G401 (cell line): ENCODE measurements around the gene LIPM. TPM values are rescaled to one million over a fixed set of nuclear protein-coding genes. Genes with fewer than 3 reads are reported as not detected.
"Not testable (repeated sequence)": the region's sequence is repeated elsewhere in the genome, so short reads cannot be mapped to it uniquely, and the experiment has no call there.

ENCODE experiments used
- DNase-seq: peaks from one replicate; pipeline ENCODE4 v3.0.0-alpha.2; 2015; ENCODE audit warnings: low spot score
- in situ Hi-C: cut with HindIII; loops from 2 replicates; pipeline ENCODE4 v1.10.0; 2016; ENCODE audit warnings: low sequenced_read_pairs, mixed read lengths
- total RNA-seq: library from RNA; depleted of rRNA; stranded (reverse); fragments of >200 nt; shearing (Covaris generic); gene quantifications from 2 replicates; pipeline ENCODE4 v1.2.3, GENCODE V29; 2014

The LIPM gene
- total RNA-seq, 1 experiment from 2014 or later = not detected

DNA sequence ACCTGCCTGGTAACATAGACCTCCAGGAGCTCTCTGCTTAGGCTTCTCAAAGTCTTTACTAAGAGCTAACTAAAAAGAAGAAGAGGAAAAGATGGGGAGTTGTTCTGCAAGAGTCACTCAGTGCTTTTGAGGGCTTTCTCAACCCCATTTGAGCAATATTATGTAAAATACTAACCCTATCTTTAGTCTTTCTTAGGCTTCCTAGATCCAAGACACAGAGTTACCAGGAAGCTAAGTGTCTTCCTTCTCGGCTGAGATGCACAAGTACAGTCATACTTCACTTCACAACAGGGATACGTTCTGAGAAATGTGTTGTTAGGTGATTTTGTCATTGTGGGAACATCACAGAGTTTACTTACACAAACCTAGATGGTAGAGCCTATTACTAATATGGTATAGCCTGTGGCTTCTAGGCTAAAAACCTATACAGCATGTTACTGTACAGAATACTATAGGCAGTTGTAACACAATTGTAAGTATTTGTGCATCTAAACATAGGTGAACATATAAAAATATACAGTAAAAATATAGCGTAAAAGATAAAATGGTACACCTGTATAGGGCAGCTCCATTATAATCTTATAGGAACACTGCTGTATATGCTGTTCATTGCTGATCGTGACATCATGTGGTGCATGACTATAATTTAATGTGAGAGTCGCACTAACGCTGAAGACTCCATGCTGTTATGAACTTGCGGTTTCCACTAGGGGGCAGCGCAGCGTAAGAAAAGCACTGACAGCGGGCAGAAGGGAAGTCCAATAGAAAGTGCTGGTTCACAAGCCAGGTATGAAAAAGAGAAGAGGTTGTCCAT is 32.8 kb downstream of the LIPM start:
- DNase-seq = peak; percentile 91
- in situ Hi-C loops = no loop called here

DNA sequence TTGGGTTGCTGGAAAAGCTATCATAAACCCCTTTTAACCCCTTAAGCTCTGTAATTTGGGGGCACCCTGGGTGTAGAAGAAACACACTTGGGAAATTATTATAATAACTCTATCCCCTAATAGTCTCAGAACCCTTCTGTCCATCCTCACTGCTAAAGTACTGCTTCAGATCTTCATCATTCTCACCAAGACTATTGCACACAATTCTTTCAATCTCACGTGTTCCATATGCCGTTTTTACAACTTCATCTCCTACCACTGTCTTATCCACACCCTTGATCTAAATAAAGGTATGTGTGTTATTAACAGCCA is 33.3 kb downstream of the LIPM start:
- in situ Hi-C loops = no loop called here
- no peak for DNase-seq

DNA sequence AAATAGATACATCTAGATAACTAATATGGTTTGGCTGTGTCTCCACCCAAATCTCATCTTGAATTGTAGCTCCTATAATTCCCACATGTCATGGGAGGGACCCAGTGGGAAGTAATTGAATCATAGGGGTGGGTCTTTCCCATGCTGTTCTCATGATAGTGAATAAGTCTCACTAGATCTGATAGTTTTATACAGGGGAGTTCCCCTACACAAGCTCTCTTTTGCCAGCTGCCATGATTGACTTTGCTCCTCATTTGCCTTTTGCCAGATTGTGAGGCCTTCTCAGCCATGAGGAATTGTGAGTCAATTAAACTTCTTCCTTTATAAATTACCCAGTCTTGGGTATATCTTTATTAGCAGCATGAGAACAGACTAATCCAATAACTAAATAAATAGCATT is 35.1 kb downstream of the LIPM start:
- DNase-seq, in situ Hi-C loops: not testable (repeated sequence)

DNA sequence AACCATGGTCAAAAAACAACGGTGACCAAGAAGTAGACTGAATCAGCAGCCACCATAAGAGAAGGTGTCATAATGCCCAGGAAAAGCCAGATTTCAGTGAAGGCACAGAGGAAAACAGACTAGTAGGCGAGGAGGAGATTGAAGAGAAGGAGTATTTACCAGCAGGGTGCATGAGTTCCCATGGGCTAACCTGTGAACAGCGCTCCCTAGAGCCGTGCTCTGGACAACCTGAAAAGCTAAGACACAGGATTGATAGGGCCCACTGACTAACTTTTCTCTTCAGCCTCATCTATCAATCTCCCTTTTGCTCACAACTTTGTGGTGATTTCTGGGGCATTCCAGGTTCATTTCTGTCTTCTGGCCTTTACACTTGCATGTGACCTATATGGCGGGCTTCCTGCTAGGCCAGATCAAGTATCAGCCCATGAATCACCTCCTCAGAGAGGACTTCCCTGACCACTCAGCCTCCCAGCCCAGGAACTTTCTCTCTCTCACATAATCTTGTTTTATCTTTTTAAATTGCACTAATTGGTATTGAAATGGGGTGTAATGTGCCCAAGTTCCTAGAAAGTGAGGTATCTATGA is 36.3 kb downstream of the LIPM start:
- in situ Hi-C loops = no loop called here
- DNase-seq = no peak

DNA sequence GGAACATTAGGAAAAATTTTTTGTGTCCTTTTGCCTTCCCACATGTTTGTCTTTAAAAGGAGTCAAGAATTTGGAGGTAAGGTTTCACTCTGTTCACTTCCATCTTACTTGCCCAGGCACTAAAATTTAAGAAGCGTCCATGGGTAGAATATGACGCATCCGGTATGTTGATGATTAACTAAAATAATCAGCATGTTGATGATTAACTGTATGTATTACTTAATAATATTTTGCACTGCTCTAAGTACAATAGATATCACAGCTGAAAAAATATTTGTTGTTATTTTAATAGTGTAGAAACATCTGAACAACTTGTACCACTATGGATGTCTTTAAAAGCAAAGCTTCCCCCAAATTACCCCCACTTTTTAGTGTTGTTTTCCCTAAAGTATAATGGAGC is 37.6 kb downstream of the LIPM start:
- in situ Hi-C loops = no loop called here
- no peak for DNase-seq

DNA sequence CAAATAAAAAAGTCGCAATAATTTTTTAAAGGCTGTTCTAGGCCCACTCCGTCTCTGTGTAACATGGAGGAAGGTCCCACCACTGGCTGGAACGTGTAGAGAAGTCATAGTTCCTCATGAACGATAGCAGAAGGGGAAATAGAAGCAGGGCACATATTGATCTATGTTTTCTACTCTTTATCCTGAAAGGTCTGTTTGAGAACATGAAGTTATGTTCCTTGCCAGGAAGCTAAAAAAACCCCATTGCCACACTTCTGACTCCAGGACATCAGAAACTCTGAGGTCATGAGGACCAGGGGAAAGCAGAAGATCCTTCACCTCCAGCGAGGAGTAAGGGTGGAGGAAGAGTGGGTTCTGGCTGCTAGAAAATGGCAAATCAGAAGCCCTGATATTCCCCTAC is 38.4 kb downstream of the LIPM start:
- in situ Hi-C loops = no loop called here
- DNase-seq = no peak

DNA sequence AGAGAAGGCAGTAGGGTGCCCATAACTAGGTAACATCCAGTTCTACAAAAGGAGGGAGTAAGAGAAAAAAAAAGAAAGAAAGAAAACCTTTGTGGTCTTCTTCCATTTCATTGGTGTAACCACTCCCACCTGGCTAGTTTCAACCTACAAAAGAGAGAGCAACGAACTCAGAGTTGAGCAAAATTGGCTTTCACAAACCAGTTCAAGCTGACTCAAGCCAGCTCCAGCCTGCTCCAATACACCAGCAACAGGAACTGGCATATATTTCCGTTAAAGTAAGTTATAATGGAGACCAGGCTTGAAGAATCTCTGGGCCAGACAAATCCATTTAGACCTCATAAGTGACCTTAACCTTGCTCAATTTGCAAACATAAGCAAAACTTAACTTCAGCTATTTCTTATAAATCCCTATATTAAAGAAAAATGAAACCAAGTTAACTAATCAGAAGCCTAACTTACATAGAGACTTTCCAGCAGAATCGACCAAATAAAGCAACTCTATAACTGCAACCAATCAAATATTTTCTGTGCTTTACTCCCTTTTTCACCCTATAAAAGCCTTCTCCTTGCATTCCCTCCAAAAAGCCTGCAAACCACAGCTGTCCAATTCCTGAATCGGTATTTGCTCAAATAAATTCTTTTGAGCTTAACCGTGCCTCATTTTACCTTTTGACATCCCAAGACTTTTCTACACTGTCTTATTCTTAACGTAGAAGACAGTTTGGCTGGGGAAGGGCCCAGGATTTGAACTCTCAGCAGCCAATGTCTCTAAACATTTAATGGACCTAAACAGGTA is 39.0 kb downstream of the LIPM start:
- in situ Hi-C loops = no loop called here
- no peak for DNase-seq

DNA sequence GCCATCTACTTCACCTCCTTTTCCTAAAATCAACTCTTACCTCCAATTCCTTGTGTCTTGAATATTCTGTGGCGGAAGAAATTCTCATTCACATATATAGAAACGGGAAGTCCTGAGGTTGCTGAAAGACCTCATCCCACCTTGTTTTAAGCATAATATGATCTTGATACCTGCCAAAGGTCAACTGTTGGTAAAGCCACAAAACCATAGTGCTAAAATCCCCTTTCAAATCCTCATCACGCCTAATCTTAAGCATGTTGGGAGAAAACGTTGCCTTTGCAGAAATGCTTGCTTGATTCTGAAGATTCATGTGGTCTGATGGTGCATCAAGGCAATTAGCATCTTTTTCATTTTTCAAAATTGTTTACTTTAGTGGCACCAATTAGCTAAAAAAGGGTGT is 40.6 kb downstream of the LIPM start:
- no peak for DNase-seq
- in situ Hi-C loops = no loop called here

DNA sequence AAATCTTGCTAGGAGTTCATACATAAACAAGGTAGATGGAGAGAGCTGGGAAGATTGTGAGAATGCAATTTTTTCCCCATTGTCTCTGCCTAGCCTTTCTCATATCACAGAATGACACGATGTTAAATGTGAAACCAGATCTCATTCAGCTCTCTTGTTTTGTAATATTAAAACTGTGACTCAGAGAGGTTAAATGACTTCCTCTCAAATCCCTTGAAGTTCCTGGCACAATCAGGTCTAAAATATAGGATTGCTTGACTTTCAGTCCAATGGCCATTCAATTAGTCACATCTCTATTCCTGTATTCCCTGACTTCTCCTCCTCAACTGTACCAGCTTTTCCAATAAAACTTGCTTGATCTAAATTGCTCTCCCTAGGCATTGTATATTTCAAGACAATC is 46.0 kb downstream of the LIPM start:
- no peak for DNase-seq
- in situ Hi-C loops = no loop called here

DNA sequence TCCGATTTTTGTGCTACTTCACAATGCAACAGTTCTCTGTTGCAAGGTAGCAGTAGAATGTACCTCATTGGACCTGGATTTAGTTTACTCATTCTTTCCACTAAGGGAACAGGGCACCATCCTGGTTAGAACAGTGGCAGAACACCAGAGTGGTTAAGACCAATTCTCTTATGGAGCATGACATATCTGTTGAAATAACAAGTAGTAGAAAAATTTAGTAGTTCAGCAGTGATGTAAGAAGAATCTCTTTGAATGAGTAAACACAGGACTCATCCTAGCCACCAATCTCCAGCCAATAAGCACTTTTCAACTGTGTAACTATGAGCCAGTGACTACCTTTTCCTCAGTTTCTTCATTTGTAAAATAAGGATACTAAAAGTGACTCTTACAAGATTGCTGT is 46.7 kb downstream of the LIPM start:
- DNase-seq = no peak
- in situ Hi-C loops = no loop called here

DNA sequence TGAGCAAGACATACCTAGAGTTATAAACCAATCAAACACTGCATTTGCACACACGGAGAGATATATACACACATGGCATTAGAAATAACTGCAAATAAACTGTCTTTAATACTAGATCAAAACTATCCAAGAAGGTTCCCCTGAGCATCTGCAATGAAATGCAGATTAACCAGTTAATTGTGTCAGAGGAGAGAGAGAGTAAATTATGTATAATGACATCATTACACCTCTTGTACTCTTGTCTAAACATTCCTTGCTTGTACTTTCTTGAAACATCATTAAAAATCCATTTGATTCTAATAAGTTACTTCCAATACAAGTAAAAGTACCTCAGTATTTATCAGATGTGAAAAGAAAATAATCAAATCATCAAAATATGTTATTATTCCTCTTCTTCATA is 48.2 kb downstream of the LIPM start:
- in situ Hi-C loops = no loop called here
- no peak for DNase-seq

DNA sequence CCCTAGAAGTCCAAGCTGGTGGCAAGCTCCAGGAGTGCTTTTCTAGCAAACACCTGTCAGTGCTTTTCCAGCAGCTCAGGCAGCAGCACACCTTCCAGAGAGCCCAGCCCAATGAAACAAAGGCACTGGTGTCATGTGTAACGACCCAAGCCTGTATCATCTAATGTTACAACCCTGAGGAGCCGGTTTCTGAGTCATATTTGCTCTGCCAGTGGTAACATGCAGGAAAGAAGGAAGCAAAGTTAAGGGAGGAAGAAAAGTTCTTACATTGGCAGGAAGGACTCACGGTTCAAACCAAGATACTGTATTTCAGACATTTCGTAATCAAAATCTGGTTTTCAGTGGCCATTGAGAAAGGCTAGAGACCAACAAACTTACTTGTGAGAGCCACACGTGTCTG is 49.2 kb downstream of the LIPM start, which contains the start of gene ANKRD22:
ANKRD22 (minus strand) TSS at position 139 of the 400 bp plus-strand sequence. CDS start 237 bp downstream, outside the sequence.
- in situ Hi-C loops = no loop called here
- DNase-seq = no peak

DNA sequence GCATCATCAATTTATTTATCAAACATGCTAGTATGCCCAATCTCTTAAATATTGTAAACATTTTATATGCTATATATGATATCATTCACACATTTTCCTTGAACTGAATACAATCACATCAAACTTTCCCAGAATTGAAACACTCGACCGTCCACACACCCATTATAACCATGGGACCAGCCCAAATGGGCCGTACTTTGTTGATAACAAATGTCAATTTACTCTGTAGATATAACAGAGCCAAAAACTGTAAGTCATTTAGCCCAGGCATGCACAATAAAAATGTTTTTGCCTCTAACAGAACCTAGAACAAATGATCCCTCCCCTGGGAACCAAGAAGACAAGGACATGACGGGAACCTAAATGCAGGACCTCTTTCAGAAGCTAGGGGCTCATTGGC is 49.8 kb downstream of the LIPM start:
- in situ Hi-C loops = no loop called here
- no peak for DNase-seq

DNA sequence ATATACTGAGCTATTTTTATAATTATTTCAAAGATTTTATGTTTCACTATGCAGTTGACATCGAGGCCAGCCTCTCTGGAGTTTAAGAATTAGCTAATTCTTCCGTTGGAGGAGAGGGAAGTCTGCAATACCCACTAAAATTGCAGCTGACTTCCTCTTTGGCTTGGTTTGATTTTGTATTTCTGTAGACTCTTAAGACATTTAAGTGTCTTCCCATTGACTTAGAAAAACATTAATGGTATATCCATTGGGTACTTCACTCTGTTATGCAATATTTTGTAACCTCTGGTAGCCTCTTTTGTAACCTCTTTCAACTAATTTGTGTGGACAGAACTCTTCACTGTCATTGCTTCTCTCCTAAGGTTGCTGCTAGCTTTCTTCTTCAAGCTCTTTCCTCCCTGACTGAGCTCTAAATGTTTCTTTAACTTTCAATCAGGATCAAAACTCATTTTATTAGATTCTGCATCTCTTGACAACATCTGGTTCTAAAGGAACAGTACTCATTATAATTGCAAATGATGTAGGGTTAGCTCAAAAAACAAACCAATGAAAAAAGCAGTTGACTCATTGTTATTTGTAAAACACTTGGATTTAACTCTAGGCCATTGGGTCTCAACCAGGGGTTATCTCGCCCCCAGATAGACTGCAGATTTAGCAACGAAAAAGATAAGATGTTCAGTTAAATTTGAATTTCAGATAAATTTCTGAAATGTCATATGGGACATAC is 50.8 kb downstream of the LIPM start:
- no peak for DNase-seq
- in situ Hi-C loops = no loop called here

DNA sequence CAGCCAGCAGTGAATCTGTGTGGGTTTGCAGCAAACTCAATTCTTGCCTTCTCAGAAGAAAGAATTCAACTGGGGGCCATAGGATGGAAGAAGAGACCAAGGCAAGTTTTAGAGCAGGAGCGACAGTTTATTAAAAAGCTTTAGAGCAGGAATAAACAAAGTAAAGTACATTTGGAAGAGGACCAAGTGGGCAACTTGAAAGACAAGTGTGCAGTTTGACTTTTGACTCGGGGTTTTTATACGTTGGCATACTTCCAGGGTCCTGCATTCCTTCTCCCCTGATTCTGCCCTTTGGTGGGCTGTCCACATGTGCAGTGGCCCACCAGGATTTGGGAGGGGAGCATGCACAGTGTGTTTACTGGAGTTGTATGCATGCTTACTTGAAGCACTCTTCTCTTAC is 52.2 kb downstream of the LIPM start:
- in situ Hi-C loops = no loop called here

DNA sequence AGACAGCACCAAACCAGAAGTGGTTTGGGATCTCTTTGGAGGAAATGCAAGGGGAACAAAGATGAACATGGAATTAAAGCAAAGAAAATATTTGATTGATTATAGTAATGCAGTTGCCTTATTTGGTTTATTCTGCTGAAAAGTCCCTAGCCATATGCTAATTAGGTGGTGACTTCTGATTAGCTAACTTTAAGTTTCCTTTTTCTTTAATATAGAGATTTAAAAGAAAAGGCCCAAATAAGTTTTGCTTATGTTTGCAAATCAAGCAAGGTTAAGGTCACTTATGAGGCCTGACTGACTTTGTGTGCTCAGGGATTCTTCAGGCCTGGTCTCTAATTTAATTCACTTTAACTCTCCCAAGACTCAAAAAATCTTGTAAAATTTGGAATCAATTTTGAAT is 55.3 kb downstream of the LIPM start:
- in situ Hi-C loops = no loop called here
- DNase-seq = no peak

More for the DNA sequence above, 52.2 kb downstream of the LIPM start:
- no peak for DNase-seq

DNA sequence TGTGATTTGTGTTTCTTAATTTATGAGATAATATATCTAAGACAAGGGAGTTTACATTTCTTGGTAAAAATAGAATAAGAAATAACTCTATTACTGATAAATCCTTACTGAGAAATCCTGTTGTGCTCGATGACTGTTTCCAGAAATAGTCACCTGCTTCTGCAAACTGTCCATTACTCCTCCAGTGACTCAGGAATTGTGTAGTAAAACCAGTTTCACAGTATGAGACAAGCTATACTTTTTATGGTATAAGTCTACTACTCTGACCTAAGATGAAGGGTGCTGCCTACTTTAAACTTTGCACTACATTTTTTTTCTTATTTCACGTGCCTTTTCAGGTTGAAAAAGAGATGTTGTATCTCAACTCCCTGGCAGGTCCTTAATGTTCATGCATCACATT is 56.0 kb downstream of the LIPM start:
- in situ Hi-C loops = no loop called here

DNA sequence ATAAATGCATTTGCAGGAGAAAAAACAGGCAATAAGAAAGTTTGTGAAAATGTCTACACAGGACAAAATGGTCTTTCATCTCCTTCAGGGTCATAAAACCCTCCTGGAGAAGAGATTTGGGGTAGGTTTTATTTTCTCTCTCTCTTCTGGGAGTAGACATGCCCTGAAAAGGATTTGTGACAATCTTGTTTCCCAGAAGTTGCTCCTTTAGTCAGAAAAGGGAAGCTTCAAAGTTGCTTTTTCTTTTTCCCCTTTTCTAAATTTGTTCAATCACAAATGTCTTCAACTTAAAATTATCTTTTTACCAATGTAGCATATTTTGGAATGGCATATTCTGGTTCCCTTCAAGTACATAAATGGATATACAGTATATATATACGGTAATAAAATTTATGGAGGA is 58.5 kb downstream of the LIPM start:
- no peak for DNase-seq
- in situ Hi-C loops = no loop called here

More for the DNA sequence above, 56.0 kb downstream of the LIPM start:
- DNase-seq = no peak

DNA sequence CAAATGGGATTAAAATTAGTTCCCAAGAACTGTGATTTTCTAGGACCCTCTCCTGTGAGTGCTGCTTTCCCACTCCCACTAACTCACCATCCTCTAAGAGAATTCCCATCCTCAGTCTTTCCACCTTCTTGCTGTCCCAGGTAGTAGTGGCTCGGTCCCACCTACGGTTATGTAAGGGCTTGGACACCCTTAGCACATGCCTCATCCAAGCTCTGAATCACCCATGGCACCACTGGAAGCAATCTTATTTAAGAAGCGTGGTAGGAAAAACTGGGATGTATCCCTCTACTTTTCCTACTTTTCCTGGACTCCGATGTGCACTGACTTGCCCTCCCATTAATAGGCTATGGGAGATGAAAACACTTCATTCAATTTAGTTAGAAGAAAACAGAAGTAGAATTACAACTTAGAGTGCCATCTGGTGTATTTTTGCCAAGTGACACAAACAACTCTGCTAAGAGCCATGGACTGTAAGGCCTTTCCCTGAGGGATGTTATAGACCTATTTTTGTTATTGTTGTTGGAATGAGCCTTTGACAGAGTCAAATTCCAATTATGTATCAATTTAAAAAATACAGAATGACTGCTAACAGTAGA is 62.8 kb downstream of the LIPM start:
- in situ Hi-C loops = no loop called here
- DNase-seq = no peak
